H1 (cell line): ENCODE measurements around the gene BLVRA. TPM values are rescaled to one million over a fixed set of nuclear protein-coding genes. Genes with fewer than 3 reads are reported as not detected.

Experiments used
- CTCF ChIA-PET: fragments of 300-600 bp; sonication (Branson Sonifier 250); formaldehyde crosslinking; loops from one replicate; lab custom pipeline; 2021; ENCODE audit not compliant: partially characterized antibody; lab: Charles Lee
- POLR2A ChIA-PET: fragments of 300-600 bp; sonication (Branson Sonifier 250); formaldehyde crosslinking; loops from one replicate; lab custom pipeline; 2021; ENCODE audit warnings: inconsistent platforms; ENCODE audit not compliant: partially characterized antibody; lab: Charles Lee
- DNase-seq, 2 experiments: peaks; one replicate each; pipeline versions ENCODE4 v3.0.0 to v3.0.0-alpha.2; 2010 to 2022; ENCODE audit warnings: low spot score in 2 of 2, low read depth in 1 of 2, mixed read lengths in 1 of 2
- FAIRE-seq: peaks from 2 replicates; lab custom pipeline; 2011; peaks lifted over from hg19 to GRCh38; lab: Jason Lieb, UNC
- H2AFZ ChIP-seq: 2 replicates; pipeline ENCODE4 v1.8.1; 2012; ENCODE audit warnings: low read length, inconsistent platforms
- H2AK5ac ChIP-seq: 2 replicates; pipeline ENCODE4 v1.6.1; 2013; ENCODE audit warnings: low read depth, low read length
- H2BK120ac ChIP-seq: replicated peaks from 2 replicates; pipeline ENCODE3; 2013; ENCODE audit warnings: low read depth, low read length, inconsistent platforms
- H2BK12ac ChIP-seq: 2 replicates; pipeline ENCODE4 v1.6.1; 2013; ENCODE audit warnings: low read depth, low read length
- H2BK15ac ChIP-seq: 2 replicates; pipeline ENCODE4 v1.6.1; 2013; ENCODE audit warnings: low read length
- H2BK20ac ChIP-seq: 2 replicates; pipeline ENCODE4 v1.6.1; 2013; ENCODE audit warnings: low read length
- H2BK5ac ChIP-seq: 2 replicates; pipeline ENCODE4 v1.6.1; 2013; ENCODE audit warnings: low read depth, low read length
- H3K14ac ChIP-seq: 2 replicates; pipeline ENCODE4 v1.6.1; 2013; ENCODE audit warnings: inconsistent platforms; ENCODE audit not compliant: insufficient read length
- H3K18ac ChIP-seq: 2 replicates; pipeline ENCODE4 v1.6.1; 2013; ENCODE audit warnings: low read length; ENCODE audit errors: extremely low read depth
- H3K23ac ChIP-seq: 2 replicates; pipeline ENCODE4 v1.6.1; 2013; ENCODE audit warnings: inconsistent platforms; ENCODE audit not compliant: insufficient read length
- H3K23me2 ChIP-seq: 2 replicates; pipeline ENCODE4 v1.6.1; 2013; ENCODE audit warnings: low read depth, low read length
- H3K27ac ChIP-seq: 2 replicates; pipeline ENCODE4 v1.6.1; 2011; ENCODE audit warnings: low read depth, low read length, inconsistent platforms
- H3K27me3 ChIP-seq, 4 experiments: replicated peaks in 1 of 4; 1 replicate in 1 of 4; 2 replicates in 3 of 4; pipeline versions ENCODE4 v1.6.1 to v1.8.1; 2011 to 2013; ENCODE audit warnings: low read length in 3 of 4, mild to moderate bottlenecking in 3 of 4, inconsistent platforms in 2 of 4, mixed read lengths in 2 of 4, moderate library complexity in 1 of 4; ENCODE audit not compliant: control insufficient read depth in 3 of 4, insufficient read depth in 3 of 4; ENCODE audit errors: extremely low read depth in 1 of 4
- H3K36me3 ChIP-seq, 4 experiments: 2 replicates each; pipeline versions ENCODE4 v1.6.1 to v1.8.1; 2011 to 2013; ENCODE audit warnings: mild to moderate bottlenecking in 4 of 4, low read length in 3 of 4, moderate library complexity in 2 of 4, control low read depth in 1 of 4, inconsistent platforms in 1 of 4; ENCODE audit not compliant: insufficient read depth in 4 of 4, control insufficient read depth in 2 of 4
- H3K4ac ChIP-seq: replicated peaks from 2 replicates; pipeline ENCODE3; 2013; ENCODE audit warnings: low read length, low read depth, mixed read lengths, inconsistent platforms; ENCODE audit not compliant: insufficient read length
- H3K4me1 ChIP-seq, 4 experiments: replicated peaks in 1 of 4; 1 replicate in 1 of 4; 2 replicates in 3 of 4; pipeline versions ENCODE4 v1.6.1 to v1.8.1; 2011 to 2013; ENCODE audit warnings: low read length in 3 of 4, inconsistent platforms in 2 of 4, mixed read lengths in 1 of 4; ENCODE audit not compliant: insufficient read depth in 4 of 4, control insufficient read depth in 3 of 4
- H3K4me2 ChIP-seq, 2 experiments: 2 replicates each; pipeline versions ENCODE4 v1.6.1 to v1.8.1; 2011 to 2013; ENCODE audit warnings: low read depth in 2 of 2, low read length in 2 of 2, control low read depth in 1 of 2, inconsistent platforms in 1 of 2, mild to moderate bottlenecking in 1 of 2; ENCODE audit not compliant: insufficient read depth in 1 of 2
- H3K4me3 ChIP-seq, 4 experiments: fragments of 200-600, 300-600 bp in 1 of 4; sonication (generic), shearing (Covaris generic), sonication (Bioruptor Twin) in 1 of 4; 2 replicates each; pipeline versions ENCODE4 v1.5.1 to v1.8.1; 2011 to 2016; ENCODE audit warnings: low read length in 4 of 4, low read depth in 3 of 4, control low read depth in 2 of 4, inconsistent platforms in 2 of 4, mild to moderate bottlenecking in 2 of 4, mixed read lengths in 1 of 4, moderate library complexity in 1 of 4; ENCODE audit not compliant: insufficient read depth in 2 of 4; ENCODE audit errors: extremely low read depth in 1 of 4
- H3K56ac ChIP-seq: replicated peaks from 2 replicates; pipeline ENCODE3; 2013; ENCODE audit warnings: low read depth, mild to moderate bottlenecking, mixed read lengths, low read length, inconsistent platforms; ENCODE audit not compliant: insufficient read length
- H3K79me1 ChIP-seq: 2 replicates; pipeline ENCODE4 v1.6.1; 2013; ENCODE audit warnings: low read depth, low read length, control low read depth
- H3K79me2 ChIP-seq, 2 experiments: 2 replicates each; pipeline versions ENCODE4 v1.6.1 to v1.8.1; 2012 to 2013; ENCODE audit warnings: low read length in 2 of 2, mild to moderate bottlenecking in 2 of 2, inconsistent platforms in 1 of 2; ENCODE audit not compliant: insufficient read depth in 2 of 2, control insufficient read depth in 1 of 2
- H3K9ac ChIP-seq, 4 experiments: replicated peaks in 1 of 4; 1 replicate in 1 of 4; 2 replicates in 3 of 4; pipeline versions ENCODE4 v1.6.1 to v1.8.1; 2011 to 2013; ENCODE audit warnings: low read depth in 3 of 4, low read length in 3 of 4, control low read depth in 2 of 4, mild to moderate bottlenecking in 2 of 4, moderate library complexity in 2 of 4, inconsistent platforms in 1 of 4; ENCODE audit errors: extremely low read depth in 1 of 4
- H3K9me3 ChIP-seq, 2 experiments: 2 replicates each; pipeline versions ENCODE4 v1.6.1 to v1.8.1; 2012 to 2013; ENCODE audit warnings: mild to moderate bottlenecking in 2 of 2, moderate library complexity in 2 of 2, control low read depth in 1 of 2, inconsistent platforms in 1 of 2, low read depth in 1 of 2, low read length in 1 of 2, mixed read lengths in 1 of 2; ENCODE audit not compliant: insufficient read depth in 2 of 2
- H4K20me1 ChIP-seq, 2 experiments: replicated peaks in 1 of 2; 2 replicates each; pipeline versions ENCODE3 to v1.8.1; 2011 to 2013; ENCODE audit warnings: inconsistent platforms in 2 of 2, low read length in 2 of 2, mild to moderate bottlenecking in 1 of 2; ENCODE audit not compliant: insufficient read depth in 2 of 2, control insufficient read depth in 1 of 2
- H4K5ac ChIP-seq: 2 replicates; pipeline ENCODE4 v1.6.1; 2013; ENCODE audit warnings: low read length, low read depth, mixed read lengths, inconsistent platforms; ENCODE audit not compliant: insufficient read length
- H4K8ac ChIP-seq: 2 replicates; pipeline ENCODE4 v1.8.0; 2013; ENCODE audit warnings: mild to moderate bottlenecking, moderate library complexity, low read length, inconsistent platforms; ENCODE audit not compliant: insufficient read depth; ENCODE audit errors: extremely low read depth
- H4K91ac ChIP-seq: replicated peaks from 2 replicates; pipeline ENCODE3; 2013; ENCODE audit warnings: low read length, mixed read lengths, inconsistent platforms; ENCODE audit not compliant: insufficient read length
- GTF2F1 ChIP-seq: IDR thresholded peaks from 2 replicates; pipeline ENCODE4 v1.6.1; 2012; ENCODE audit warnings: low read depth, low read length, improper control_type of control experiment, borderline replicate concordance
- JUND ChIP-seq: IDR thresholded peaks from 2 replicates; pipeline ENCODE4 v1.6.1; 2011; ENCODE audit warnings: mild to moderate bottlenecking, improper control_type of control experiment, low read length
- PHF8 ChIP-seq: fragments of 200-600 bp; sonication (generic); conservative IDR thresholded peaks from 2 replicates; pipeline ENCODE4 v1.7.1; 2012; ENCODE audit warnings: low read depth, mild to moderate bottlenecking, inconsistent platforms, low read length, moderate library complexity
- RNF2 ChIP-seq: fragments of 200-900, 300-1000 bp; sonication (generic); IDR thresholded peaks from 2 replicates; pipeline ENCODE4 v1.7.1; 2016; ENCODE audit warnings: borderline replicate concordance, low read depth, mild to moderate bottlenecking, antibody characterized with exemption, low read length; ENCODE audit not compliant: poor library complexity, severe bottlenecking; ENCODE audit errors: missing control alignments
- SAP30 ChIP-seq: fragments of 300-600 bp; sonication (generic); IDR thresholded peaks from 2 replicates; pipeline ENCODE4 v1.7.1; 2012; ENCODE audit warnings: low read length, moderate library complexity, mild to moderate bottlenecking, inconsistent platforms; ENCODE audit not compliant: insufficient read depth, insufficient replicate concordance
- SP2 ChIP-seq: IDR thresholded peaks from 2 replicates; pipeline ENCODE4 v1.6.1; 2012; ENCODE audit warnings: mild to moderate bottlenecking, low read length, inconsistent platforms
- whole genome bisulfite sequencing, 2 experiments: shearing (Covaris generic) in 1 of 2; methylation state at CpG; one replicate each; pipeline versions ENCODE4 v1.1.6 to v1.1.7; 2013 to 2015; ENCODE audit warnings: low lambda C conversion rate in 2 of 2, mixed read lengths in 2 of 2, inconsistent platforms in 1 of 2, low coverage in 1 of 2, missing lambda C conversion rate in 1 of 2; ENCODE audit not compliant: insufficient replicate concordance in 2 of 2, insufficient coverage in 1 of 2, insufficient read length in 1 of 2; ENCODE audit errors: extremely low coverage in 1 of 2, missing lambda C conversion rate in 1 of 2; 5-methylcytosine and 5-hydroxymethylcytosine counted together
- polyA plus RNA-seq, 7 experiments: library from polyadenylated mRNA; depleted of rRNA in 3 of 7; stranded (reverse) in 5 of 7; unstranded in 2 of 7; fragments of >200 nt in 5 of 7; fragments of 200-250 nt in 2 of 7; gene quantifications; 1 replicate in 5 of 7; 2 replicates in 1 of 7; 4 replicates in 1 of 7; pipeline versions ENCODE4 v1.2.1 to v1.2.3, GENCODE V29; 2011 to 2013; ENCODE audit warnings: missing spikeins in 2 of 7, mixed read lengths in 2 of 7
- total RNA-seq: library from RNA; stranded (reverse); fragmentation: NEBNext Ultra II Directional; extraction: Animal tissue kit (Norgen Biotek cat#: 25700); gene quantifications from 2 replicates; pipeline ENCODE4 v1.2.1, GENCODE V29; 2021
- TF ChIP-seq, protein P1 (sequence below): IDR thresholded peaks from 2 replicates; pipeline ENCODE4 v1.6.1; 2012; ENCODE audit warnings: inconsistent platforms

Gene BLVRA
- total and polyA plus RNA-seq, 2 of the 8 experiments (the other 6 are each of a cell fraction or from before 2014, with no cell fraction given): 16.1 to 37.1 TPM

DNA sequence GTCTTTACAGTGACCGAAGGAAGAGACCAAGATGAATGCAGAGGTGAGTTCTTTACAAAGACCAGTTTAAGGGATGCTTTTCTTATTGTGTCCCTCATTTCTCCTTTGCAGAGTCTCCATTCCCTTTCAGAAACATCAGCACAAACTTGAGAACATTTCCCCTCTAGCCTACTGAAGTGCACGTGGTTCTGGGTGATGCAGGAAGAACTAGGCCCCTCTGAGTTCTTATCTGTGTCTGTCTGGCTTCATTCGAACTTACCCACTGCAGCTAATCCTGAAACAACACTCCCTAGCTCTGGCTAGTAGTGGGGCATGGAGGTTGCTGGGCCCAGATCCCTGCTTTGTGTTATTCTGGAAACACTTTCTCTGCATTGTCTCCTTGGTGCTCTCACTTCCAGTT, 12.6 kb downstream of the BLVRA start:
- no peak overlapping the region for H3K14ac ChIP-seq
- no peaks in the 10 kb centered on the region for H3K79me2 ChIP-seq
- no peak overlapping the region for H4K91ac ChIP-seq
- peaks cover 0 to 3% (median 0%) of the 10 kb centered on the region in 4 experiments; a peak in 2 of 8 replicates for H3K36me3 ChIP-seq
- H3K27me3 ChIP-seq: no peaks in the 10 kb centered on the region
- H4K20me1 ChIP-seq: no peaks in the 10 kb centered on the region
- POLR2A ChIA-PET: interaction anchor here (1.3 to 1.6 kb wide), 2 partner anchors 13 to 17 kb away, joined by 3 to 7 read pairs; partner anchors contain the start of gene BLVRA
- H3K79me1 ChIP-seq: no peaks in the 10 kb centered on the region
- H3K23me2 ChIP-seq: no peaks in the 10 kb centered on the region
- H2BK120ac ChIP-seq: no peak overlapping the region
- CTCF ChIA-PET: interaction anchor here (1.6 kb wide), 1 partner anchor 10 kb away, joined by 4 read pairs; no protein-coding TSS in a partner anchor
- no peak overlapping the region for H2BK5ac ChIP-seq
- no peak overlapping the region for H2BK12ac ChIP-seq
- H2AK5ac ChIP-seq: no peak overlapping the region
- no peak overlapping the region for H3K4me2 ChIP-seq
- H2AFZ ChIP-seq: no peak overlapping the region
- FAIRE-seq (no peak), DNase-seq (no peak)
- H4K8ac ChIP-seq: no peak overlapping the region
- 0 out of 7 replicates have a peak, but pooled peaks cover 0 to 2% (median 0%) of the 10 kb centered on the region in 4 experiments for H3K4me1 ChIP-seq
- no peak overlapping the region for H2BK20ac ChIP-seq
- no peak overlapping the region for H3K18ac ChIP-seq
- H3K56ac ChIP-seq: no peak overlapping the region
- H3K9me3 ChIP-seq: no peaks in the 10 kb centered on the region
- H3K23ac ChIP-seq: no peak overlapping the region
- no peak overlapping the region for H4K5ac ChIP-seq
- H3K4ac ChIP-seq: no peak overlapping the region
- no peak overlapping the region for H3K27ac ChIP-seq
- 86% methylated on average over 3 of the region's 3 CpGs; no CpG with 5 or more reads in 1 of the 2 experiments for WGBS, 2 experiments
- H2BK15ac ChIP-seq: no peak overlapping the region
- no peak overlapping the region for H3K4me3 ChIP-seq
- no peak overlapping the region for H3K9ac ChIP-seq
- TF ChIP-seq RNF2 (no peak), SP2 (no peak), SAP30 (no peak), PHF8 (no peak), JUND (no peak), GTF2F1 (no peak)
- TF ChIP-seq, protein P1, sequence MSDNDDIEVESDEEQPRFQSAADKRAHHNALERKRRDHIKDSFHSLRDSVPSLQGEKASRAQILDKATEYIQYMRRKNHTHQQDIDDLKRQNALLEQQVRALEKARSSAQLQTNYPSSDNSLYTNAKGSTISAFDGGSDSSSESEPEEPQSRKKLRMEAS: no peak
